ENCODE measurements around the gene OR8K5.
"Not testable (repeated sequence)": the region's sequence is repeated elsewhere in the genome, so short reads cannot be mapped to it uniquely, and the experiment has no call there.

Gene OR8K5, protein sequence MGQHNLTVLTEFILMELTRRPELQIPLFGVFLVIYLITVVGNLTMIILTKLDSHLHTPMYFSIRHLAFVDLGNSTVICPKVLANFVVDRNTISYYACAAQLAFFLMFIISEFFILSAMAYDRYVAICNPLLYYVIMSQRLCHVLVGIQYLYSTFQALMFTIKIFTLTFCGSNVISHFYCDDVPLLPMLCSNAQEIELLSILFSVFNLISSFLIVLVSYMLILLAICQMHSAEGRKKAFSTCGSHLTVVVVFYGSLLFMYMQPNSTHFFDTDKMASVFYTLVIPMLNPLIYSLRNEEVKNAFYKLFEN

GRCh38 chr11:56160217-56160616 lies at the start of gene OR8K5:
TSS of gene OR8K5 (minus strand) at chr11:56160317. CDS start at chr11:56160317, 0 bp downstream.
- no peak for DNase-seq

DNA sequence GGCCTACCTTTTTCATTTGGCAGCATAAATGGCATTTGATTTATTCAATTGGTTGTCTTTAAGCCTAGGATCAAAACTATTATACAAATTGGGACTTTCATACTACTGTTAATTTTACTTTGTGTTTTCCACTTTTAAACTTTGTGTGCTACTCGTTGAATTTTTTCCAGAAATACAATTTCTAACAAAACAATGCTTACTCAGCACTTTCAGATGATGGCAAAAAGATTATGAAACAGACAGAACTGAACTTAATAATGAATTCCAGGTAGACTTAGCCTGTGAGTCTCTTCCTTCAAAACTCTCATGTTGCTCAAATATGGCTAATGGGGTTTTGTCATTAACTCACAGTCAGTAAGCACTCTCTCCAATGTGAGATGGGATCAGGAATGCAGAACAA lies 47.7 kb upstream of the OR8K5 start:
- DNase-seq = no peak

- no peak for DNase-seq
Observed at GRCh38 chr11:56197367-56197766, 37.2 kb upstream of the OR8K5 start.

- no peak for DNase-seq
Observed at GRCh38 chr11:56196705-56197104, 36.6 kb upstream of the OR8K5 start.

DNA sequence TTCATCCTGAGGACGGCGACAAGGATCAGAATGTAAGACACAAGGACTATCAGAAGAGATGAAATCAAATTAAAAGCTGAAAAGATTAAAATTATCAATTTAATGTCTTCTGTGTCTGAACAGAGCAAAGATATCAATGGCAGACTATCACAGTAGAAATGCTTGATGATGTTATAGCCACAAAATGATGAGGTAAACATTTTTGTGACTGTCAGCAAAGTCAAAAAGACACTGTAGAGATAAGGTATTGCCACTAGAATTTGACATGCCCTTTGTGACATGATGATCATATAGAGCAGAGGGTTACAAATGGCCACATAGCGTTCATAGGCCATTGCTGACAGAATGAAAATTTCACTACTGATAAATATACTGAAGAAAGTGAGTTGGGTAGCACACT lies 28.5 kb upstream of the OR8K5 start:
- DNase-seq = no peak

GRCh38 chr11:56183459-56183858 lies 23.3 kb upstream of the OR8K5 start:
- no peak for DNase-seq

GRCh38 chr11:56176318-56176717 lies 16.2 kb upstream of the OR8K5 start, which contains the start of gene OR5J2:
TSS of gene OR5J2 (plus strand) at chr11:56176618. CDS start at chr11:56176618, 0 bp downstream.
- no peak for DNase-seq

GRCh38 chr11:56172256-56172830 lies 12.2 kb upstream of the OR8K5 start:
- DNase-seq = no peak

DNA sequence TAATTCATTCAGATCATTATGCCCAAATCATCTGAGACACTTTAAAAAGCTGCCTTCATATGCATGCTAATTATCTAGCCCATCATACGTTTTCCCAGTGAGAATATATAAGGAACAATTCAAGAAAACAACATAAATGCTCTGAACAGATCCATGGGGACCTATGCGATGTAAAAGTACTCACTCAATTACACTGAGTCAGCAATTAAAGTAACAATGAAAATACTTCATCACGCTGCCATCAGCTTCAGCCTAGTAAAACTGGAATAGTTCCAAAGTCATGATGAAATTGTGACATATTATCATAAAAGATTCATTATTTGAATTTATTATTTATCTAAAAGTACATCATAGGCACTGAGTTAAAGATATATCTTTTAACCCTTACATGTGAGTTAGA lies 3.7 kb upstream of the OR8K5 start:
- no peak for DNase-seq

- DNase-seq = no peak
Observed at GRCh38 chr11:56152333-56152732, 7.8 kb downstream of the OR8K5 start.

DNA sequence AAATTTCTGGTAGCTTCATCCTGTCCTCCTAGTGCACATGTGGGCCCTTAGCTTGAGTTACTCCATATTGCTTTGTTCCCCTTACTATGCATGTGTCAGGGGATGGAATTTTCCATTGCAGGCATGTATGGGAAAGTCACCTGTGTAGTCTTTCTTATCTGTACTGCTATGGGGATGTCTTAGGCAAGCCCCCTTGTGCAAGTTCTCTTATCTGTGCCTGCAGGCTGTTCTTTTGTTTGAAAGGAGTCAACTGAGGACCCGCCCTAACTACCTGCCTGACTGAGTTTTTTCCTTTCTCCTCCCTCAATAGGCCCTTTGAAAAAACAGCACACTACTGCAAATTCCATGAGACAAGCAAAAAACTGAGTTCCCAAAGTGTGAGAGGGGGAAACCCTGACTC lies 8.7 kb downstream of the OR8K5 start:
- DNase-seq = no peak

DNA sequence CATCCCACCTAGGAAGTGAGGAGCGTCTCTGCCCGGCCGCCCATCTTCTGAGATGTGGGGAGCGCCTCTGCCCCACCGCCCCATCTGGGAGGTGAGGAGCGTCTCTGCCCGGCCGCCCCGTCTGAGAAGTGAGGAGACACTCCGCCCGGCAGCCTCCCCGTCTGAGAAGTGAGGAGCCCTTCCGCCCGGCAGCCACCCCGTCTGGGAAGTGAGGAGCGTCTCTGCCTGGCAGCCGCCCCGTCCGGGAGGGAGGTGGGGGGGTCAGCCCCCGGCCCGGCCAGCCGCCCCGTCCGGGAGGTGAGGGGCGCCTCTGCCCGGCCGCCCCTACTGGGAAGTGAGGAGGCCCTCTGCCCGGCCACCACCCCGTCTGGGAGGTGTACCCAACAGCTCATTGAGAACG lies 16.4 kb downstream of the OR8K5 start:
- not testable (repeated sequence) for DNase-seq

GRCh38 chr11:56140151-56140661 lies 19.9 kb downstream of the OR8K5 start, which contains the start of gene OR8J3:
TSS of gene OR8J3 (minus strand) at chr11:56140201. CDS start at chr11:56137718, 2,483 bp downstream.
- DNase-seq = no peak

- DNase-seq = no peak
Observed at GRCh38 chr11:56122073-56122472, 38.0 kb downstream of the OR8K5 start, which contains the start of gene OR8H3. TSS of gene OR8H3 (plus strand) at chr11:56122373. CDS start at chr11:56122373, 0 bp downstream.

All from COR-L47 (cell line).